Skeletal muscle satellite cell (primary cell): ENCODE data around the gene MS4A15.
"Not testable (repeated sequence)": the region's sequence is repeated elsewhere in the genome, so short reads cannot be mapped to it uniquely, and the experiment has no call there.

Experiments used
- H3K27me3 ChIP-seq: 2 replicates; pipeline ENCODE4 v1.7.0; 2013; ENCODE audit warnings: low read length; ENCODE audit not compliant: control insufficient read depth, insufficient read depth
- H3K36me3 ChIP-seq: 2 replicates; pipeline ENCODE4 v1.7.0; 2013; ENCODE audit warnings: mild to moderate bottlenecking, control low read depth, low read length; ENCODE audit not compliant: insufficient read depth
- H3K4me1 ChIP-seq: 2 replicates; pipeline ENCODE4 v1.7.0; 2013; ENCODE audit warnings: low read length; ENCODE audit not compliant: control insufficient read depth, insufficient read depth
- H3K4me2 ChIP-seq: 2 replicates; pipeline ENCODE4 v1.7.0; 2013; ENCODE audit warnings: mild to moderate bottlenecking, low read length
- H3K4me3 ChIP-seq: 2 replicates; pipeline ENCODE4 v1.7.0; 2013; ENCODE audit warnings: low read length
- H3K9ac ChIP-seq: 2 replicates; pipeline ENCODE4 v1.7.0; 2013; ENCODE audit warnings: mild to moderate bottlenecking, low read depth, low read length, moderate library complexity
- H3K9me3 ChIP-seq: replicated peaks from 2 replicates; pipeline ENCODE4 v1.7.0; 2013; ENCODE audit warnings: mild to moderate bottlenecking, control low read depth, low read length

Gene MS4A15

DNA sequence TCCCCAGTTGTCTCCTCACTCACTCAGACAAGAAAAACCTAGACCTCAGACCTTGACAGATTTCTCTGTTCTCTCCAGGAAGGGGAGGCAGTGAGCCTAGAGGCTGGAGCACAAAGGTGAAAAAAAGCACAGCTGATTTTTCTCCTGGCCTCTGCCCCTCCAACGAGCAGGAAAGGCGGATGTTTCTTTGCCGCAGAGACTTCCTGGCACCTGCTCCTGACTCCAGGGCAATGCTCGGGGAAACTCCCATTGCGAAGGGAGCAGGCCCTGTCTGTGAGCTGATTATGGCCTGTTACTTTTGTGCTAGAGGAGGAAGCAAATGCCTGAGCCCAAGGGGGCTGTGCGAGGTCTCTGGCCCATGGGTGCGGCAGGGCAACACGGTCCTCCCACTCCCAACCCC, 53.9 kb downstream of the MS4A15 start:
- Histone ChIP-seq H3K4me2 (no peak overlapping the region), H3K36me3 (no peaks in the 10 kb centered on the region), H3K9me3 (no peaks in the 10 kb centered on the region), H3K4me1 (no peaks in the 10 kb centered on the region), H3K4me3 (no peak overlapping the region), H3K9ac (no peak overlapping the region), H3K27me3 (peaks cover 8% of the 10 kb centered on the region)

DNA sequence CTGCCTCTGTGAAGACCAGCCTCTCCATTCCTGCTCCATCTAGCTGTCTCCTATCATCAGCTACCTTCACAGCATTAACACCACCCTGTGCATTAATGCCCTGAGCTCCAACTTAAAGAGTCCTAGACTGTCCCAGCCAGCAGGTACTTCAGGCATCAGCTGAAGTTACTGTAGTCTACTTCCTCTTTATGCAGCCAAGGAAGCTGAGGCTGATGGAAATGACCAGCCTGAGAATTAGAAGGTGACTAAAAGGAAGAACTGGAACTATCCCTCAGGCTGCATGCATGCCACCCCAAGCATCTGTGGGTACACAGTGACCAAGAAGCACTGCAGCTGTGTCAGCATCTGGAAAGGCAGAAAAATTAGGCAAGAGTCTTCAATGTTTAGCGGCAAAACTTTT, 56.7 kb downstream of the MS4A15 start:
- Histone ChIP-seq H3K27me3 (no peaks in the 10 kb centered on the region), H3K9ac (no peak overlapping the region), H3K4me1 (no peaks in the 10 kb centered on the region), H3K4me3 (no peak overlapping the region), H3K4me2 (no peak overlapping the region), H3K36me3 (no peaks in the 10 kb centered on the region), H3K9me3 (peaks cover 10% of the 10 kb centered on the region)

DNA sequence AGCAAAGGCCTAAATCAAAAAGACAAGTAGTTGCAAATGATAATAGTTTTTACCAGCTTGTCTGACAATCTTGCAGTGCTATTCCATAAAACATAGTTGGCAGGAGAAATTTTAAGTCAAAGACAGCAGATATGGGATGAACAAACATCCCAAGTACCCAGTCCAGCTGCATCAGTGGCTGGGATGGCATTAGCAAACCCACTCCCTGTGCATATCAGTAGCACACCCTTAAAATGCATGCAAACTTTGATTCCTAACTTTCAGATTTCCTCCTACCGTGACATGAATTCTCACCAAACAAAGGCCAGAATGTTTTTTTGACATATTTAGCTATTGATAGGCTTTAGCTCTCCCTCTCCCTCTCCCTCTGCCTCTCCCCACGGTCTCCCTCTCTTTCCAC, 57.4 kb downstream of the MS4A15 start:
- no peak overlapping the region for H3K9ac ChIP-seq
- H3K4me2 ChIP-seq, result no peak overlapping the region
- H3K36me3 ChIP-seq, result no peaks in the 10 kb centered on the region
- no peaks in the 10 kb centered on the region for H3K4me1 ChIP-seq
- H3K4me3 ChIP-seq, result no peak overlapping the region
- H3K27me3 ChIP-seq, result peaks cover 8% of the 10 kb centered on the region
- peaks cover 10% of the 10 kb centered on the region for H3K9me3 ChIP-seq

DNA sequence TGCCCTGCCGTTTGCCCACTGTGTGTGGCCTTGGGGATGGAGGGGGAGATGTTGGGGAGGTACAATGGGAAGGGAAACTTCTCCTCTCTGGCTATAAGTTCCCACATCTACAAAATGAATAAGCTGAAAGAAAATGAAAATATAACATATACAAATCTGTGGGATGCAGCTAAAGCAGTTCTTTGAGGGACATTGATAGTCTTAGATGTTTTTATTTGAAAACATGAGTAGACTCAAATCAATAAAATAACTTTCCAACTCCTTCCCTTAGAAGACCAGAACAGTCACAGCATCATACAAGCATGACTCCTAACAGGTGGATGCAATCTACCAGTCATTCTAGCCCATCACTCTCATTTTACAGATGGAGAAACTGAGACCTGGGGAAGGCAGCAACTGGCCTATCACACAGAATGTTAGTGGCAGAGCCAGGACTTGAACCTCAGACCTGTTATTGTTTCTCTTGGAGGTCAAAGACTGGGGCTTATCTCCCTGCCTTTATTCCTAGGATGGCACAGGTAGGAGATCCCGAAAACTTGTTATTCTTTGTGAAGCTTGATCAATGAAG, 60.0 kb downstream of the MS4A15 start:
- no peak overlapping the region for H3K4me2 ChIP-seq
- no peaks in the 10 kb centered on the region for H3K4me1 ChIP-seq
- no peak overlapping the region for H3K4me3 ChIP-seq
- H3K9me3 ChIP-seq, result peaks cover 10% of the 10 kb centered on the region
- no peaks in the 10 kb centered on the region for H3K36me3 ChIP-seq
- H3K9ac ChIP-seq, result no peak overlapping the region
- H3K27me3 ChIP-seq, result peaks cover 28% of the 10 kb centered on the region

DNA sequence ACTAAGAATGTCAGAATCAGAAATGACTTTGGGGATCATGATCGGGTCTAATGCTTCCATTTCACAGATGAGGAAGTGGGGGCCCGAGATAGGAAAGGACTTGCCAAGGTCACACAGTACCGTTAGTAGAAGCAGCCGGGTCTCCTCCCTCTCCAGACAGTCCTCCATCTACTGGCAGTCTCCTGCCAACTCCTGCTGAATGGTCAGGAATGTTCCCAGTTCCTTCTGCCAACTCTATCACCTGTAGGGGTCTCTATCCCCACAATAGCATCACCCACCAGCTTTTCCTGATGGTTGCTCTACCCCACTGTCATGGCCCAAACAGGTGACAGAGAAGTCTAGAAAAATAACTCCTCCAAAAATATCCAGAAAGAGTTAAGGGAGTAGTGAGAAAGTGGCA, 61.4 kb downstream of the MS4A15 start:
- no peaks in the 10 kb centered on the region for H3K36me3 ChIP-seq
- H3K4me2 ChIP-seq, result no peak overlapping the region
- no peak overlapping the region for H3K9ac ChIP-seq
- peaks cover 35% of the 10 kb centered on the region for H3K27me3 ChIP-seq
- H3K4me3 ChIP-seq, result no peak overlapping the region
- peaks cover 10% of the 10 kb centered on the region for H3K9me3 ChIP-seq
- H3K4me1 ChIP-seq, result no peaks in the 10 kb centered on the region

DNA sequence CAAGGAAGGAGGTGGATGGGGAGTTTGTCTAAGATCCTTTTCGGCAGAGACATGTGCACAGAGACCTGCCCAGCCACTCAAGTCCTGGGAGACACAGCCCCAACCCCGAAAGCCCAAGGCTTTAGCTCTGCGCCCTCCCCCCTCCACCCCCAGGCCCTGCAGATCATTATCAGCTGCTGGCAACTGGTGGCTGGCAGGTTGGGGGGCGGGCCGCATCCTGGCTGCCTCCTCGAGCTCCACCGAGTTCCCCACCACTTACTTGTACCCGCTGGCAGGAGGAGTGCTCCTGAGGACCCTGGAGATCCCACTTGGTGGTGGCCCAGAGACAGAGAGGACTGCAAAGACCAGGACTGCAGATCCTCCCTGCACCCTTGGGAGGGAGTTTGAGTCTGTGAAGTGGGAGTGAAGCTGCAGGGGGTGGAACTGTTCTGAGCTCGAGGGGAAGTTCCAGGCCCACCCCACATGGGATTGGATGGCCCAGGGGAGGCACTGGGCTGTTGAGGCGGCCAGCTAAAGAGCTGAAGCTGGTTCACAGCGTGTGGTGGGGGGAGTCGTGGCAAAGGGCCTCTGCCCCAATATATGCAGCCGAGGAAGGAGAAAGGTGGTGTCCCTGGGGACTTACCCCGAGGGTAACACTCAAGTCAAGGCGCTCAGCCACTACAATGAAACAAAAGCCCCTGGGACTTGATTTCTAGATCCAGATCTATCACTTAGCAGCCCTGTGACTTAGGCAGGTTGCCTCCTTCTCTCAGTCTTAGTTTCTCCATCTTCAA, 65.3 kb downstream of the MS4A15 start:
- Histone ChIP-seq H3K4me3 (no peak overlapping the region), H3K36me3 (no peaks in the 10 kb centered on the region), H3K27me3 (peaks cover 52% of the 10 kb centered on the region), H3K9ac (no peak overlapping the region), H3K4me1 (no peaks in the 10 kb centered on the region), H3K4me2 (no peak overlapping the region), H3K9me3 (peaks cover 2% of the 10 kb centered on the region)

DNA sequence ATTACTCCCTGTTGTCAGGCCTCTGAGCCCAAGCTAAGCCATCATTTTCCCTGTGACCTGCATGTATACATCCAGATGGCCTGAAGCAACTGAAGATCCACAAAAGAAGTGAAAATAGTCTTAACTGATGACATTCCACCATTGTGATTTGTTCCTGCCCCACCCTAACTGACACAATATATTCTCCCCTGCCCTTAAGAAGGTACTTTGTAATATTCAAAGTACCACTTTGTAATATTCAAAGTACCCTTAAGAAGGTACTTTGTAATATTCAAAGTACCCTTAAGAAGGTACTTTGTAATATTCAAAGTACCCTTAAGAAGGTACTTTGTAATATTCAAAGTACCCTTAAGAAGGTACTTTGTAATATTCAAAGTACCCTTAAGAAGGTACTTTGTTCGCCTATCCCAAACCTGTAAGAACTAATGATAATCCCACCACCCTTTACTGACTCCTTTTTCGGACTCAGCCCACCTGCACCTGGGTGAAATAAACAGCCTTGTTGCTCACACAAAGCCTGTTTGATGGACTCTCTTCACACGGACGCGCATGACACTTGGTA, 67.2 kb downstream of the MS4A15 start:
- H3K4me3 ChIP-seq, H3K4me2 ChIP-seq, H3K36me3 ChIP-seq, H3K9me3 ChIP-seq, H3K9ac ChIP-seq, H3K4me1 ChIP-seq: not testable (repeated sequence)
- H3K27me3 ChIP-seq, result peaks cover 66% of the 10 kb centered on the region

DNA sequence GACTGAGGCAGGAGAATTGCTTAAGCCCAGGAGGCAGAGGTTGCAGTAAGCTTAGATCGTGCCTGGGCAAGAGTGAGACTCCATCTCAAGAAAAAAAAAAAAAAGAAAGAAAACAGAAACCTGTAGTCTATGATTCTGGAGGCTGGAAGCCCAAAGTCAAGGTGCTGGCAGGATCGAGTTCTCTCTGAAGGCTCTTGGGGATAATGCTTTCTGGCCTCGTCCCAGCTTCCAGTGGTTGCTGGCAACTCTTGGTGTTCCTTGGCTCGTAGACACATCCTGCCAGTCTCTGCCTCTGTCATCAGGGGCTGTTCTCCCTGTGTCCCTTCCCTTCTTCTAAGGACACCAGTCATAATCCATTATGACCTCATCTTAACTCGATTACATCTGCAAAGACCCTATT, 68.5 kb downstream of the MS4A15 start:
- Histone ChIP-seq H3K4me2 (no peak overlapping the region), H3K4me1 (no peaks in the 10 kb centered on the region), H3K4me3 (no peak overlapping the region), H3K9me3 (no peaks in the 10 kb centered on the region), H3K36me3 (no peaks in the 10 kb centered on the region), H3K27me3 (peaks cover 60% of the 10 kb centered on the region), H3K9ac (no peak overlapping the region)

DNA sequence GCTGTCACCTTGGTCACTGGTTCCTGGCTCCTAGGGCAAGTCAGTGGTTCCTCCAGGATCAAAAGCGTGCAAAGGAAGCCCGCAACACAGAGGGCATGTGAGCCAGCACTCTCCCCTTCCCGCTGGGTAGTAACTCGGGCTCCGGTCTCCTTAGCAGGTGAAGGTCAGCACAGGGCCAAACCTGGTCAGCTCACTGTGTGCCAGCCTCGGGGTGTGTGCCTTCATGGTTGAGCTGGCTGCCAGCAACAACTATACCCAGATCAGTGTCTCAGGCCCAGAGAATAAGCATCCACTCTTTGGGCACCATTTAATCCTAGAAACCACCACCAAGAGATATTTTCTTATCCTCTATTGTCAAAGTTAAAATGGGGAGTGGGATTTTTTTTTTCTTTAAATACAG, 69.1 kb downstream of the MS4A15 start:
- no peak overlapping the region for H3K4me3 ChIP-seq
- H3K9ac ChIP-seq, result no peak overlapping the region
- no peaks in the 10 kb centered on the region for H3K4me1 ChIP-seq
- peaks cover 54% of the 10 kb centered on the region for H3K27me3 ChIP-seq
- H3K9me3 ChIP-seq, result no peaks in the 10 kb centered on the region
- H3K4me2 ChIP-seq, result no peak overlapping the region
- no peaks in the 10 kb centered on the region for H3K36me3 ChIP-seq
